Ammon's horn (tissue), 1 donor: ENCODE measurements around the gene KCNH1.
"Not testable (repeated sequence)": the region's sequence is repeated elsewhere in the genome, so short reads cannot be mapped to it uniquely, and the experiment has no call there.

Experiments
- DNase-seq: peaks from one replicate; pipeline ENCODE4 v3.0.0-alpha.2; 2016; ENCODE audit warnings: low spot score

The KCNH1 gene

DNA sequence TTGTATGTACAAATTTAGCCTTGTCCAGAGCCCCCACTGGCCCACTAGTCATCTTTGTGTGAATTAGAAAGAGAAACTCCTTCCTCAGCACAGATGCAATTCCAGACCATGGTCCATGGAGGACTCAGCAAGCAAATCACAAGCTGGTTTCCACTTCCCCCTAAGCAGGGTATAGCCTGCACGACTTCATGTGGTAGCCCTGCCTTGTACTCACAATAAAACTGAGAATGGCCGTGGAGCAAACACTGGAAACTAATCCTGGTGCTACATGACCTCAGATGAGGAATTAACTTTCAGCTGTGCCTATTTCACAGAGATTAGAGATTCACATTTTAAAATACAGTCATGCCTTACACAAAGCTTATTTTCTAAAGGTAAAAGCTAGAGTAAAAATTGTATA lies 32.5 kb downstream of the KCNH1 start:
- DNase-seq, result no peak

DNA sequence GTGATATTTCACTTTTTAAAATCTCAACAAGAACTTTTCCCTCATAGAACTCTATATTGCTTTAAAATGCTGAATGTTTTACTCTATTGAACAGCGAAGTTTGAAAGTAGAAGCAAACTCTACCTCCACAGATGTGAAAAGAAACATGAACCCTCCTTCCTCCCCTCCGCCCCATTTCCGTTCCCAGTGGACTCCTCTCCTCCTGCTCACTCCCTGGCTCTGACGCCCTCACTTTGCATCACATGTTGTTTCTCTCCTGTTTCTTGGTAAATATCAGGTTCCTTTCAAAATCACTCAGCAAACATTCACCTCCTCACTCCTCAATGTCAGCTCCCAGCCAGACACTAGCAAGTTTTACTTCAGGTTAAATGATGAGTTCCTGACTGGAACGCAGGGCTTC lies 34.6 kb downstream of the KCNH1 start:
- no peak for DNase-seq

DNA sequence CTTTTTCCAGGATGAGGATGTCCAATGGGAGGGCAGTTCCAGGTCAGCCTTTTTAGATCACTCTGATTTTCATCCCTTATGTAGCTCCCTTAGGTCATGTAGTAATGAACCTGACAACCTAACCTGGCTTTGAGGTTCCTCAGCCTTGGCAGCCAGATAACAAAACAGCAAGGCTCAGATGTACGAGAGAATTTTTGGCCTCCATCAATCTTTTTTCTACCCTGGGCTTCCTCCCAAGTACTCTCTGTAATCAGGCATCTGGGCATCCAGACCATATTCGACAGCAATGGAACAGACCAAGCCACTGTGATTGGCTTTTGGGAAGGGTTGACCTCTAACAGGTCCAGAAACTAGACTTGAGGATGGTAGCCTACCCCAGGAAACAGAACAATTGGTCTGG lies 38.6 kb downstream of the KCNH1 start:
- no peak for DNase-seq

DNA sequence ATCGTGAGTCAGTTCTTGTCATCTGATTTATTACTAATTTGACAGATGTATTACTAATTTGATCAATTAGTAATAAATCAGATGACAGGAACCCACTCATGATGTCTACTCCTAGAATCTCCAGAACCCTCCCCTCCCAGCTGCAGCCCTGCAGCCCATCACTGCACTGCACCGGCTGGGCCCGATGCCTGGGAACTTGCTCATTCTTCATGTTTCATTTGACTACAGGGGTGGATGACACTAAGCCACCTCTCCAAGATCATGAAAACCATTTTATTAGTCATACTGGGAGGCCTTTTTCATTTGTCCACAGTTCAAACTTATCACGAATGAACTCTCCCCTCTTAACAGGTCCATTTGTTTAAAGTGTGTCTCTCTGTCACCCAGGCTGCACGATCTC lies 41.0 kb downstream of the KCNH1 start:
- DNase-seq, result no peak

DNA sequence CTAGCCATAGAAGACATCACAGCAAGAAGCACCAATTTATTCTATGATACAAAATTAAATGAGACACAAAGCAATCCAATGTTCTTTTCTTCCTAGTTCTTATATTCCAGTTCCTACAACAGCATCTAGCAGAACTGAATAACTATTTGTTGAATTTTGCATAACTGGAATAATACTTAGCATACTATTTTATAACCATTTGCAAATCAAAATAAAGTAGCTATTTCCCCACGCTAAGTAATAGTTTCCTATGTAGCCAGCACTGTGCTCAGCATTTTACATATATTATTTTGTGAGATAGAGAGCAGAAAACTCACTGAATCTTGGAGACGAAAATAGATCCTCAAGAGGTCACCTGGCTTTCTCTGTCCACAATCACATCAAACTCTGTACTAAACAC lies 42.1 kb downstream of the KCNH1 start:
- no peak for DNase-seq

DNA sequence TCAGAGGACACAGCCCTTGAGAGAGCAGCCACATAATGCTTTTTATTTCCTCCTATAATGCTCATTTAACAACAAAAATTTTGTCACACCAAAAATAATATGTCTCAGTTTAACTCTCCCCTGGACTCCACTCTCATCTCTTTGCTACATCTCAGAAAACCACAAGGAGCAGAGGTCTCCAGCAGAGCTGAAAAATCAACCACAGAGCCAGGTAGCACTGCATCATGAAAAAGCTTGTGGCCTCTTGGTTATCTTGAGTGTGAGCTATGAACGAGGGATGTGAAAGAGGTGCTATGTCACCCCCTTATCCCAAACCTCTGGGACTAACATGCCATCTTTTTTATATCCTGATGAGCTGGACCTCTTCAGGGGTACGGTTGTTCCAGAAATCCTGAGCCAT lies 44.4 kb downstream of the KCNH1 start:
- DNase-seq, result no peak

DNA sequence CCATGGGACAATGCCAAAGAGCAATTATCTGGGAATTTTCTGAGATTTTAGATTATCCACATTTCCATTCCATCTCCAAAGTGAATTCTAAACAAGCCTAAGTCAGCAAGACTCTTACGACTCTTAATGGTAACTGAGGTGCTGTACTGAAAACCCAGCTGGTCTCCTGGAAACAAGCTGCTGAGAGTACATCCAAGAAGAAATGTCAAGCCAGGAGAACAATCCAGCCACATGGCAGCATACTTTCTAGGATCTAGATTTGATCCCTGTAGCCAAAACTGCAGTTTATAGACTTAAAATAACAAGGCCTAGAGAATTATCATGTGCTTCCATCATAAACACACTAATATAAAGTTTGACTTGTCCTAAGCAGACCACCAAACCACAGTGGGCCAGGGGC lies 45.8 kb downstream of the KCNH1 start:
- DNase-seq, result no peak

DNA sequence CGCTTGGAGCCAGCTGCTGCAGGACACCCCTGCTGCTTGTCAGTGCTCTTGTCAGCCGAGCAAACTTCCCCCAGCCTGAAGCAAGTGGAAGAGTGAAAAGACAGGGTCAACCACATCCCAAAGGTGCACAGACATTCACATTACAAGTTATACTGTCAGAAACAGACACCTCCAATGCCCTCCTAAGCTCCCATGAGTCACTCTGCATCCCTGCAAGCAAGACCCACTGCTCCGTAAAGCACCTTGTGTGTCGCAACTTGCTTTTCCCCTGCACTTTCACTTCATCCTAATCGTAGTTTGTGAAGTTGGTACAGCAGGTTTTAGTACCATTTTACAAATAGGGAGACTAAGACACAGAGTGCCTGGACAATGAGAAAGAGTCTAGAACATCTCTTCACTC lies 51.1 kb downstream of the KCNH1 start:
- DNase-seq, result no peak

DNA sequence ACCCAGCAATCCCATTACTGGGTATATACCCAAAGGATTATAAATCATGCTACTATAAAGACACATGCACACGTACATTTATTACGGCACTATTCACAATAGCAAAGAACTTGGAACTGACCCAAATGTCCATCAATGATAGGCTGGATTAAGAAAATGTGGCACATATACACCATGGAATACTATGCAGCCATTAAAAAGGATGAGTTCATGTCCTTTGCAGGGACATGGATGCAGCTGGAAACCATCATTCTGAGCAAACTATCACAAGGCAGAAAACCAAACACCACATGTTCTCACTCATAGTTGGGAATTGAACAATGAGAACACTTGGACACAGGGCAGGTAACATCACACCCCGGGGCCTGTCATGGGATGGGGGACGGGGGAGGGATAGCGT lies 52.5 kb downstream of the KCNH1 start:
- not testable (repeated sequence) for DNase-seq

DNA sequence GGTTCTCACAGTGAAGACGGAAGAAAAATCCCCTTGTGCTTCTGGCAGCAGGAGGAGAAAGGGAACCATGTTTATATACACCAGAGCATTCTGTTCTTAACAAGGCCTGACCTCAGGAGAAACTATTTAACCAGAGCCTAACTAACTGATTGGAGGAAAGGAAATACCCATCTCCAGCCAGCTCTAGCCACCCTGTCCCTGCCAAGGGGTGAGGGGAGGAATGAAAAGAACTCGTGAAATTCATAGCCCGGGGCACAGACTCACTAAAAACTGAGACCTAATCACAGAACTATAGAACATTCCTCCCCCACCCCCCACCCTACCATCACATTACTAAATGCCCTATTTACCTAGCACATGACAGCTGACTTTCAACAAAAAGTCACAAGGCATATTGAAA lies 65.0 kb downstream of the KCNH1 start:
- DNase-seq, result no peak

DNA sequence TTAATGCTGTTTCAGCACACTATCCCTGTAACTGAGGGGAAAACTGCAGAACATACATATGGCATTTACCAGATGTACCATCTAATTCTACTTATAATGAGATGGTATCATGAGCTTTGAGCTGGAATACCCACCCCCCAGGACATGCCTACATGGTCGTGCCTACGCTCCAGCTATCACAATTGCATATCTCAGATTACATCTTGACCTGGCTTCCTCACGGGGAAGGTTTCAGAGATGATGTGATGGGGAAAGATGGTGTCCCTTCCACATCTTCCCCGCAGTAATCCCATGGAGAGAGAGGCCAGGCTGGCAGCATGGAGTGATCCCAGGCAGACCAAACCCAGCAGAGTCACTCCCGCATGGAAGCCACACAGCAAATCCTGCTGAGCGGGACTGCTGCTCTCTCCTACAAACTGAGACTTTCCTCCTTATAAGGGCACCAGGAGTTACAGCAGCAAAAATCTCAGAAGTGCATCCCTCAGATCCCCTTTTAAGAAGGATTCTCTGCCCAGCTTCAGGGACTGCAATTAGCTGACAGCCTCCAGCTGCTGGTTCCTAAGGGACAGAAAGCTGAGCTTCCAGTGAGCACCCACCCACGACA lies 67.1 kb downstream of the KCNH1 start:
- no peak for DNase-seq

DNA sequence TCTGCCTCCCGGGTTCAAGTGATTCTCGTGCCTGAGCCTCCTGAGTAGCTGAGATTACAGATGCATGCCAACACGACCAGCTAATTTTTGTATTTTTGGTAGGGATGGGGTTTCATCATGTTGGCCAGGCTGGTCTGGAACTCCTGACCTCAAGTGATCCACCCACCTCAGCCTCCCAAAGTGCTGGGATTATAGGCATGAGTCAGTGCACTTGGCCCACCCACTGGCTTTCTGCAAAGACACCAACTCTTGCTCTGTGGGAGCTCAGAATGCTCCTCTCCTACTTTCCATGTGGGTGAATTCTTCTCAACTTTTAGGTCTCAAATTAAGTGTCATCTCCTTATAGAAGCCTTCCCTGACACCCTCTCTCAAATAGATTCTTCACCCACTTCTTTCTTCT lies 92.1 kb downstream of the KCNH1 start:
- not testable (repeated sequence) for DNase-seq

DNA sequence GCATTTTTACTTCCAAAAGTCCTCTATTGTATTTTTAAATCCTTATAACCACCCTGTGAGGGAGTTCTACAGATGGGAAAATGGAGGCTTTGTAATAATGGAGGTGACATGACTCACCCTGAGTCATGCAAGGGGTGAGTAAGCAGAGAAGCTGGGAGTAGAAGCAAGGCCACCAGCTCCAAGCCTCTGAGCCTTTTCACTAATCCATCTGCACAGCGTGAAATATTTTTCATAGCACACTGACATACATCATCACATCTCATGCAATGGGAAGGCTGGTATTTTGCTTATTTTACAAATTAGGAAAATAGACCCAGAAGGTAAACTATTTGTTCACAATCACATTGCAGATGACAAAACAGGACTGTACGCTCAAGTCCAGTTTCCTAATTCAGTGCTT lies 96.9 kb downstream of the KCNH1 start:
- peak; percentile 63 for DNase-seq

DNA sequence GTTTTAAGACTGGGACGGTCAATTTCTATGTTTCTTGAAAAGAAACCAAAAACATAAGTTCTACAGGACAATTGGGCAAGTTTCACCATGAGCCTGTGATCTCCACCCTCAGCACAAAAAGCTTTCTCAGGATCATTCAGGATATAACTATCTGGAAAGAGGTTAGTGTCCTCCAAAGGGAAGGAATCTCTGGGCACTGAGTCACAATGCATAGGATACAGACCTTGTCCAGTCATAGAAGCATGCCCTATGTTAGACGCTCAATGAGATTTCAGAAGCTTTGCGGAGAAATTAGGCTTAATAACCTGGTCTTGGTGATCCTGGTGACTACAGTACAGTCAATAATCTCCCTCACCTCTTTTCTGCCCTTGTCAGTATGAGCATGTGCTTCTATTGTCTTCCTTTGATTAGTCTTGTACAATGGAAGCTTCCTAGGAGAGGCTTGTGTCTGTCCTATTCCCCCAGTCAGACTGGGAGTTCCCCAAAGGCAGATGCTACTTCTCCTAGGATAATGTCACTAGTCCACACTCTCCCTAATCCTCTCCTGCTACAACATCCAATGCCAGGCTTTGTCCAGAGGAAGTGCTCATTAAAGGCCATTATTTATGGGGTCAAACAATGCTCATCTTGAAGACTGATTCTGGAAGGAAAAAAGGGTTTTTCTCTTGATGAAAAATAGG lies 97.4 kb downstream of the KCNH1 start:
- DNase-seq, result no peak

DNA sequence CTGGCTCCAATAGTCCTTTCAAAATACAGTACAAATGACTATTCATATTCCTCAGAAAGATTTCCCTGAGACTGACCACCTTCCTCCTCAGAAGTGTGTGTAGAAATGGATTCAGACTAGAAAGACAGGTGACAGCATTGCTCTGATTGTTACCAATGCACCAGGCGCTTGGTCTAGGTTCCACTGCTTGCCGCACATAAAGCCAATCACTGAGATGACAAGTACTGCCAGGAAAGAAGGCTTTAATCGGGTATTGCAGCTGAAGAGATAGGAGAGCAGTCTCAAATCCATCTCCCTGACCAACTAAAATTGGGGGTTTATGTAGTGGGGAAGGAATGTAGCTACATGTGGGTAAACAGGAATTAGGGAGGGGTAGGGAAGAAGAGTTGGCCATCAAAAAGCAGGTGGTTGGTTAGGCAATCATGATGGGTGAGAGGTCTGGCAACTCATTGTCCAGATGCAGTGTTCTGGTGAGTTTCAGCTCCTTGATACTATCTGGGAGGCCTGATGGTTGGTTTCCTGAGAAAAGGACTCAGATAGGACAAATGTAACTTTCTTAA lies 98.0 kb downstream of the KCNH1 start:
- no peak for DNase-seq

DNA sequence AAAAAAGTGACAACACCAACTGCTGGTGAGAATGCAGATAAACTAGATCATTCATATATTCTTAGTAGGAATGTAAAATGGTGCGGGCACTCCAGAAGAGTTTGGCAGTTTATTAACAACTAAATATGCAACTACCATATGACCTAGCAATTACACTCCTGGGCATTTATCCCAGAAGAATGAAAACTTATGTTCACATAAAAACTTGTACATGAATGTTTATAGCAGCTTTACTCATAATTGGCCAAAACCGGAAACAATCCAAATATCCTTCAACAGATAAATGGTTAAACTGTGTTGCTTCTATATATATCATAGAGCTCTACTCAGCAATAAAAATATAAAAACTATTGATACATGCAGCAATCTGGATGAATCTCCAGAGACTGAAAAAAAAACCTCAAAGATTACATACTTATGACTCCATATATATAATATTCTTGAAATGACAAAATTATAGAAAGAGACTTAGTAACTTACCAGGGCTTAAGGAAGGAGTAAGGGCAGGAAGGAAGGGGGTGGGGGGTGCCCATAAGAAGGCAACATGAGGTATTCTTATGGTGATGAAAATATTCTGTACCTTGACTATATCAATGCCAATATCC lies 99.9 kb downstream of the KCNH1 start:
- no peak for DNase-seq

DNA sequence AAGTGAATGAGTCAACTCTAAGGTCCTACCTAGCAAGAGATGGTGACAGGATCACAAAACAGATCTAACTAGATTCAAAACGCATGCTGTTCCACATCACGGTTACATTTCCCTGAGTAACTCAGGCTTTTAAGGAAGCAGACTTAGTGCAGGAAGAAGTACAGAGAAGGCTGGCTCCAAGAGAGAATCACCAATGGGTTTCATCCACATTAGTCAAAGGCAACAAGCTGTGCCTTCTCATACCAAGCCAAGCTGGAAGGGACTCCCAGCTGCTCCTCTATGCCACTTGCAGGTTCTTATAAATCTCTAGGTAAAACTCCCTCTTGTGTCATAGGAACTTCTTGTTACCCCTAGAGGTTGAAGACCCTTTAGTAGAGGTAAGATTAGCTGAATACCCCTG lies 109.0 kb downstream of the KCNH1 start:
- DNase-seq, result no peak

DNA sequence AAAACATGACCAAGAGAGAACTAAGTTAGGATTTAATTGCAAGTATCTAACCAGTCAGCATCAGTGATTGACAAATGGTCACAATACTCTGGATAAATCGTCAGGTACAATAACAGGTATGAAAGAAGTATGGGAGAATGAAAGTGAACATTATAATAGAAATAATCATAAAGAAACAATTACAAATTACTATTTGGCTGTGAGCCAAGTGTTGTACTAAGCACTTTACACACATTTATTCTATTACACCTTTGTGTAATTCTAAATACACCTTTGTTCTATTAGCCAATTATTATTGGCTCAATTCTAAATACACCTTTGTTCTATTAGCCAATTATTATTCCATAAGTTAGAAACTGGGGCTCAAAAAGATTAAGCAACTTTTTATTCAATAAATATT lies 114.7 kb downstream of the KCNH1 start:
- DNase-seq, result no peak

DNA sequence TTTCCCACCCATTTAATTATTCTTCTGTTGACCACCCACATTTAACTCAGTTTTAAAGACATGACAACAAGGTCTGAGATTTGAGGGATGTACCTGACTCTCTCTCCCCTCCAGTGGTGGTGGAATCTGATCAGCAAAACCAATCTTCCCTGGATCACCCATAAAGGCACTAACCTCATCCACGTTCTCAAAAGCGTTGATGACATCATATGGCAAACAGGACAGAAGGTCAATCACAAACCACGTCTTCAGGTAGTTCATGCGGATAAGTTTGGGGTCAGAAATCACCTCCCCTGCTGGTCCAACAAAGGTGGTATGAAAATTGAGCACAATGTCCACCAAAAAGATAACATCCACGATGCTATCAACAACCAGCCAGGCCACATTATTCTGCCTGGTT lies 115.3 kb downstream of the KCNH1 start:
- DNase-seq, result no peak

DNA sequence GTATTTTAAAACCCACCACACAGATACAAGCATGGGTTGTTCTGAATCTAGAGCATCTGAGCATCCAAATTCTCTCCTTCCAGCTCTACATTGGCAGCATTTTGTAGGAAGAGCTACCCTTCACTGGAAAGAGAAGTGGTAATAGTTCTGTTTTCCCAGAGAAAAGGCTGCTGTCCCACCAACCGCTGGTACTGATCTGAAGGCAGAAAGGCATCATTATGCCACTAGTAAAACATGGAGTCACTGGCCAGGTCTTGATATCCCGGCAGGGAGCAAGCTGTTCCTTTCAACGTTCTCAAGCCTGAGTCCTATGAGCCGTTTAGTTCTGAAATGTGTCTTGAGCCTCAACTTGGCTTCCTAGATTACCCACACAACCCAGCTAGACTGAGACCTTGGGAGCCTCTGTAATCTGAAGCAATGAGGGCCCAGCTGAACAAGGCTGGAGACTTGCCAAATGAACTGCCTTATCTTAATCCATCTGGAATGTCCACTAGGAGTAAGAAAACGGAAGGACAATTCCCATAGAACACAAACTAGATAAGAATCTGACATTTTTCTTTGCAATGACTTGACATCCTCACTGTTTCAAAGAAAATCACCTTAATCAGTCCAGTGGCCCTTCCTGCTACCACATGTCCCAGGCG lies 116.8 kb downstream of the KCNH1 start:
- DNase-seq, result no peak

DNA sequence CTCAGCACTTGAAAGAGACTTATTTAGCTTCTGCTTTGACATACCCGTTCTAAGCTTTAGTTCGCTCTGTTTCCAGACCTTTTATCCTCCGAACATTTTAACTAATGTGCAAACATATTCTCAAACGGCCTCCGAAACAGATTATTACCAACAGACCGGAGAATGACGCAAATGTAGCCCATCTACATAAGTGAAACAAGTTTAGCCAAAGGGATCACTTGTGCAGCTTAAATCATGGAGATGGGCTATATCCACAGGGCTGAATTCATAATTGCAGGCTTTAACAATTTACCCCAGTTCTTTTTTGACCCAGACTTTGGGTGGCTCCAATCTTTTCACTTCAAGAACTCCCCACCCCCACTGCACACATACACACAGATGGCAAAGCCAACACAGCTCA lies 119.7 kb downstream of the KCNH1 start:
- DNase-seq, result no peak

DNA sequence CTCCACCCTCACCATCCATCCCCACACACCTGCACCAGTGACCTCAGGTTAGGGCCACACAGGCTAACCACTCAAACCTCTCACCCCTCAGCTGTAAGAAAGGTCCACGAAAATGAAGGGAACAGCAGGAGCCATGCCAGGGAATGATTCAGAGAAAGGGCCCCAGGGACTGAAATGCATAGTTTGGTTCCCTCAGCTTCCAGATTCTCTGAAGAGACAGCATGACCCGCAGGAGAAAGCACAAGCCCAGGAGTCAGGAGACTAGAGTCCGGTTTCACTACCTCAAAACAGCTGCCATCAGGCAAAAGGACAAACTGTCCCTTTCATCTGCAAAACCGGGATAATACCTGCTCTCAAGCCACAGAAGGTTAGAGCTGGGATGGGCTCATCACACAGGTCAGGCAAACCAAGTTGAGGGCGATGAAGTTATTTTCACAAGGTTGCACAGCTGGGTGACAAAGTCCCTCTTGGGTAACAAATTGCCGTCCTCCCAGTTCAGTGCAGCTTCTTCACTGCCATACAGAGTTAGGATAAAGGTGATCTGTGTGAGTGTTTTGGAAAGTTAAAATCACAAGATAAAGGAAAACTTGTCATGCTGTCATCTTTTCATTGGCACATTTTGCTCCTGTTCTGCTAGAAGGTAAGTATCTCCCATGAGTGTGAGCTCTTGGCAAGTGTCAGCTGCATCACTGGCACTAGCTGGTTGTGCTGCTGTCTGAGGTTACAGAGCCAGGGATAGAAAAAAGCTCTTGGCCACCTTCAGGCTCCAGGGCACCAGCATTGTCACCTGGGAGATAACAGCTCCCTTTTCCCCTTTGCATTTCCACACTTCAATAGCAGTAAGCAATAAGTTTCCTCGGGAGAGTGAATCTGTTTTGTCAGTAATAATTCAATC lies 120.4 kb downstream of the KCNH1 start:
- no peak for DNase-seq
